C4-2B (cell line): ENCODE results near the gene MAPKAPK3.

Experiments
- H3K27ac ChIP-seq: fragments of 450-650 bp; 2 replicates; pipeline ENCODE4 v1.5.1; 2017
- ZFX ChIP-seq: fragments of 450-650 bp; IDR thresholded peaks from 2 replicates; pipeline ENCODE4 v1.6.1; 2017
- TF ChIP-seq, protein P1 (sequence below): fragments of 450-650 bp; conservative IDR thresholded peaks from 2 replicates; pipeline ENCODE4 v1.5.1; 2017; ENCODE audit warnings: mild to moderate bottlenecking

MAPKAPK3 gene

GRCh38 chr3:50600841-50601591 lies 15.9 kb upstream of the MAPKAPK3 start:
- H3K27ac ChIP-seq, result peak overlapping the region; percentile 94
- peak; percentile 59; the same call in 1 of the 2 replicates for TF ChIP-seq ZFX
- TF ChIP-seq, protein P1, sequence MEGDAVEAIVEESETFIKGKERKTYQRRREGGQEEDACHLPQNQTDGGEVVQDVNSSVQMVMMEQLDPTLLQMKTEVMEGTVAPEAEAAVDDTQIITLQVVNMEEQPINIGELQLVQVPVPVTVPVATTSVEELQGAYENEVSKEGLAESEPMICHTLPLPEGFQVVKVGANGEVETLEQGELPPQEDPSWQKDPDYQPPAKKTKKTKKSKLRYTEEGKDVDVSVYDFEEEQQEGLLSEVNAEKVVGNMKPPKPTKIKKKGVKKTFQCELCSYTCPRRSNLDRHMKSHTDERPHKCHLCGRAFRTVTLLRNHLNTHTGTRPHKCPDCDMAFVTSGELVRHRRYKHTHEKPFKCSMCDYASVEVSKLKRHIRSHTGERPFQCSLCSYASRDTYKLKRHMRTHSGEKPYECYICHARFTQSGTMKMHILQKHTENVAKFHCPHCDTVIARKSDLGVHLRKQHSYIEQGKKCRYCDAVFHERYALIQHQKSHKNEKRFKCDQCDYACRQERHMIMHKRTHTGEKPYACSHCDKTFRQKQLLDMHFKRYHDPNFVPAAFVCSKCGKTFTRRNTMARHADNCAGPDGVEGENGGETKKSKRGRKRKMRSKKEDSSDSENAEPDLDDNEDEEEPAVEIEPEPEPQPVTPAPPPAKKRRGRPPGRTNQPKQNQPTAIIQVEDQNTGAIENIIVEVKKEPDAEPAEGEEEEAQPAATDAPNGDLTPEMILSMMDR, result no peak

GRCh38 chr3:50602595-50603191 lies 14.3 kb upstream of the MAPKAPK3 start:
- TF ChIP-seq ZFX, result peak; percentile 72; the same call in 1 of the 2 replicates
- TF ChIP-seq, protein P1, result no peak
- H3K27ac ChIP-seq, result peak overlapping the region; percentile 94

DNA sequence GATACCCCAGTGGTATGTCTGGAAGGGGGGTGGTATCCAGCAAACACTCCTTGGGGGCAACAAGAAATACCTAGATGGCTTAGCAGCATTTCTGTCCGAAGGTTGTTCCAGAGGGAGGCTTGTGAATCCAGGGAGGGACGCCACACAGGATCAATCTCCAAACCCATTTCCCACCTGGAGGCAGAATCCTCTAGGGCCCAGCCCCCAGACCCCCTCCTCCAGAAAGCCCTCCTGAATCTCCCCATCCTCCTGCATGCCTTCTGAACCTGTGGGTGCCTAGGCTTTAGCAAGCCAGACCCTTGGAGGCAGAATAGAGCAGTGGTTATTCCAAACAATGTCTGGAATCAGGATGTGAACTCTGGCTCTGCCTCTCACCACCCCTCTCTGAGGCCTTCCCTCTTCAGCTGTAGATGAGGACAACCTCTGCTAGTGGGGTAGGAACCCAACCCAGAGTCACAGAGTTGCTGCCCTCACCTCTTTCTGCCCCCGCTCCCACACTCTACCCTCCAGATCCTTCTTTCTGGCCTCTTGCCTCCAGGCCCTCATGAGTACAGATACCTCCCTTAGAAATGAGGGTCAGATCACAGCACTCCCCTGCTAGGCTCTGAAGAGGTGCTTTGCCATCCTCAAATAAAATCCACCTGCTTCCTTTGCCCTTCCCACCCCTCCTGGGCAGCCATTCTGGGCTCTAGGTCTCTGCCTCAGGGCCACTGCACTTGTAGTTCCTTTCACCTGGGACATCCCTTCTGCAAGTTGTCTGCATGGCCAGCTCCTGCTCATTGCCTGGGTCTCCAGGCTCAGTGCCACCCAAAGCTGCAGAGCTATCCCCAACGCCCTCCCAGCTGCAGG lies 13.5 kb upstream of the MAPKAPK3 start:
- TF ChIP-seq, protein P1, result no peak
- TF ChIP-seq ZFX, result no peak
- peak overlapping the region; percentile 94 for H3K27ac ChIP-seq

GRCh38 chr3:50604110-50604621 lies 12.8 kb upstream of the MAPKAPK3 start:
- no peak overlapping the region for H3K27ac ChIP-seq
- TF ChIP-seq, protein P1, result no peak
- TF ChIP-seq ZFX, result no peak

- H3K27ac ChIP-seq, result peak overlapping the region; percentile 29; the same call in 1 of the 2 replicates
These were observed 12.0 kb upstream of the MAPKAPK3 start for GRCh38 chr3:50604628-50605588.

DNA sequence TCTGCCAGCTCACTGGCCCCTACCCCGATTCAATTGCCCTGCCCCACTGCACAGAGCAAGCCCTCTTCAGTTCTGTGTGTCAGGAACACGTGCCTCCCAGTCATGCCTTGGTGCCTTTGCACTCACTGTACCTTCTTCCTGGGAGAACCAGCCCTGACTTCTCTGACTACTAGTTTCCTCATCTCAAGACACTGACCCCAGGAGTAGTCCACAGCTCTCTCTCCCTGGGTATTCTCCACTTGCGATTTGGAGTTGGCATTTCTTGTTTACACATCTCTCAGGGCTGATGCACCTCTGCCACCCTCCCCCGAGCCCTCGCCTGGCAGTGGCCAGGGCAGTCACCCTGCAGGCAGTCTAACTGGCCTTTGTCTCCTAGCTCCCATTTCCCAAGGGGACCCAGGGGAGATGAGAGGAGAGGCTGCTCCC lies 11.0 kb upstream of the MAPKAPK3 start:
- no peak for TF ChIP-seq ZFX
- TF ChIP-seq, protein P1, result no peak
- H3K27ac ChIP-seq, result peak overlapping the region; percentile 29

More at GRCh38 chr3:50604628-50605588, 12.0 kb upstream of the MAPKAPK3 start:
- TF ChIP-seq, protein P1, result no peak
- TF ChIP-seq ZFX, result no peak
